ENCODE results near the gene TSR3.

The TSR3 gene

GRCh38 chr16:1346422-1347285 is 5.0 kb downstream of the TSR3 start:
- no peak for TF ChIP-seq FOXP2 (optimal IDR thresholded peaks at IDR 0.05; ENCODE audit: borderline replicate concordance, extremely low read depth, extremely low read length, insufficient read depth)
- TF ChIP-seq SIN3A (IDR thresholded peaks at IDR 0.05; ENCODE audit: borderline replicate concordance, insufficient read depth, low read length), result no peak
- TF ChIP-seq POLR2AphosphoS5 (IDR thresholded peaks at IDR 0.05; ENCODE audit: low read depth, low read length), result no peak
- no peak for TF ChIP-seq TAF1 (IDR thresholded peaks at IDR 0.05; ENCODE audit: borderline replicate concordance, insufficient read depth, low read length)
- TF ChIP-seq, protein P1, sequence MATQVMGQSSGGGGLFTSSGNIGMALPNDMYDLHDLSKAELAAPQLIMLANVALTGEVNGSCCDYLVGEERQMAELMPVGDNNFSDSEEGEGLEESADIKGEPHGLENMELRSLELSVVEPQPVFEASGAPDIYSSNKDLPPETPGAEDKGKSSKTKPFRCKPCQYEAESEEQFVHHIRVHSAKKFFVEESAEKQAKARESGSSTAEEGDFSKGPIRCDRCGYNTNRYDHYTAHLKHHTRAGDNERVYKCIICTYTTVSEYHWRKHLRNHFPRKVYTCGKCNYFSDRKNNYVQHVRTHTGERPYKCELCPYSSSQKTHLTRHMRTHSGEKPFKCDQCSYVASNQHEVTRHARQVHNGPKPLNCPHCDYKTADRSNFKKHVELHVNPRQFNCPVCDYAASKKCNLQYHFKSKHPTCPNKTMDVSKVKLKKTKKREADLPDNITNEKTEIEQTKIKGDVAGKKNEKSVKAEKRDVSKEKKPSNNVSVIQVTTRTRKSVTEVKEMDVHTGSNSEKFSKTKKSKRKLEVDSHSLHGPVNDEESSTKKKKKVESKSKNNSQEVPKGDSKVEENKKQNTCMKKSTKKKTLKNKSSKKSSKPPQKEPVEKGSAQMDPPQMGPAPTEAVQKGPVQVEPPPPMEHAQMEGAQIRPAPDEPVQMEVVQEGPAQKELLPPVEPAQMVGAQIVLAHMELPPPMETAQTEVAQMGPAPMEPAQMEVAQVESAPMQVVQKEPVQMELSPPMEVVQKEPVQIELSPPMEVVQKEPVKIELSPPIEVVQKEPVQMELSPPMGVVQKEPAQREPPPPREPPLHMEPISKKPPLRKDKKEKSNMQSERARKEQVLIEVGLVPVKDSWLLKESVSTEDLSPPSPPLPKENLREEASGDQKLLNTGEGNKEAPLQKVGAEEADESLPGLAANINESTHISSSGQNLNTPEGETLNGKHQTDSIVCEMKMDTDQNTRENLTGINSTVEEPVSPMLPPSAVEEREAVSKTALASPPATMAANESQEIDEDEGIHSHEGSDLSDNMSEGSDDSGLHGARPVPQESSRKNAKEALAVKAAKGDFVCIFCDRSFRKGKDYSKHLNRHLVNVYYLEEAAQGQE (IDR thresholded peaks at IDR 0.05; ENCODE audit: insufficient read depth in 1 of 2, low read depth in 2 of 2, low read length in 2 of 2), result no peak

DNA sequence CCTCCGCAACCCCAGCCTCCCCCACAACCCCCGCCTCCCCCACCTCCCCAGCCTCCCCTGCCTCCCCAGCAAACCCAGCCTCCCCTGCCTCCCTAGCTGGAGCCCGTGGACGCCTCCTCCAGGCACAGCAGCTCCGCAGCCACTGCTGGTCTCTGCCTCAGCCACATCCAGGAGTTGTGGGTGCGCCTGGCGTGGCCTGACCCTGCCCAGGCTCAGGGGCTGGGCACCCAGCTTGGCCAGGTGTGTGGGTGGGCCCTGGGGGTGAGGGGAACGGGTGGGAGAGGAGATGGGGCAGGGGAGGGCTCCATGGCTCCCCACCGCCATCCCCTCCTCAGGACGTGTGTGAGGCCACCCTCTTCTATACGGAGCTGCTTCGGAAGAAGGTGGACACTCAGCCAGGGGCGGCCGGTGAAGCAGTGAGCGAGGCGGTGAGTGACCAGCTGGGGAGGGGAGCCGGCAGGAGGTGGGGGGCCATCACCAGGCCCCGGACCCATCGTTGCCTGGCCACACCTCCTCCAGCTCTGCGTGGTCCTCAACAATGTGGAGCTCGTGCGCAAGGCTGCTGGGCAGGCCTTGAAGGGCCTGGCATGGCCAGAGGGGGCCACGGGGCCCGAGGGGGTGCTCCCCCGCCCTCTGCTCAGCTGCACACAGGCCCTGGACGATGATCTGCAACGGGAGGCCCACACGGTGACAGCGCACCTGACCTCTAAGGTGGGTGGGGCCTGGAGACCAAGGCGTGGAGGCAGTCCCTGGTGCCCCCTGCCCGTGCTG is 5.8 kb downstream of the TSR3 start:
- TF ChIP-seq SIN3A (IDR thresholded peaks at IDR 0.05; ENCODE audit: borderline replicate concordance, insufficient read depth, low read length) (no peak), FOXP2 (optimal IDR thresholded peaks at IDR 0.05; ENCODE audit: borderline replicate concordance, extremely low read depth, extremely low read length, insufficient read depth) (no peak), POLR2AphosphoS5 (IDR thresholded peaks at IDR 0.05; ENCODE audit: low read depth, low read length) (no peak), TAF1 (IDR thresholded peaks at IDR 0.05; ENCODE audit: borderline replicate concordance, insufficient read depth, low read length) (no peak)
- TF ChIP-seq, protein P1 (IDR thresholded peaks at IDR 0.05; ENCODE audit: insufficient read depth in 1 of 2, low read depth in 2 of 2, low read length in 2 of 2), result no peak

DNA sequence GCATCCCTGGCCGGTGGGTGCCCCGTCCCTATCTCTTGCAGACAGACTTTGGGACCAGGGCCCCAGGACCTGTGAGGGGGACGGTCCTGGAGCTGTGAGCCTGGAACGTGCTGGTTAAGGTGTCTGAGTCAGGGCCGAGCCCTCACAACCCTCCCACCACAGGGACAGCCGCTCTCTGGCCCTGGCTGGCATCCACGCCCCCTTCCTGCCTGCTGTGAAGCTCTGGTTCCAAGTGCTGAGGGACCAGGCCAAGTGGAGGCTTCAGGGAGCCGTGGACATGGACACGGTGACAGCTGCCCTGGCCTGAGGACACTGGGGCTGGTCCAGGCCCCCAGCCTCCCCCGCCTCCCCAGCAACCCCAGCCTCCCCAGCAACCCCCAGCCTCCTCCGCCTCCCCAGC is 6.6 kb downstream of the TSR3 start:
- TF ChIP-seq POLR2AphosphoS5 (IDR thresholded peaks at IDR 0.05; ENCODE audit: low read depth, low read length) (no peak), SIN3A (IDR thresholded peaks at IDR 0.05; ENCODE audit: borderline replicate concordance, insufficient read depth, low read length) (no peak), TAF1 (IDR thresholded peaks at IDR 0.05; ENCODE audit: borderline replicate concordance, insufficient read depth, low read length) (no peak), FOXP2 (optimal IDR thresholded peaks at IDR 0.05; ENCODE audit: borderline replicate concordance, extremely low read depth, extremely low read length, insufficient read depth) (no peak)
- TF ChIP-seq, protein P1 (IDR thresholded peaks at IDR 0.05; ENCODE audit: insufficient read depth in 1 of 2, low read depth in 2 of 2, low read length in 2 of 2), result no peak

DNA sequence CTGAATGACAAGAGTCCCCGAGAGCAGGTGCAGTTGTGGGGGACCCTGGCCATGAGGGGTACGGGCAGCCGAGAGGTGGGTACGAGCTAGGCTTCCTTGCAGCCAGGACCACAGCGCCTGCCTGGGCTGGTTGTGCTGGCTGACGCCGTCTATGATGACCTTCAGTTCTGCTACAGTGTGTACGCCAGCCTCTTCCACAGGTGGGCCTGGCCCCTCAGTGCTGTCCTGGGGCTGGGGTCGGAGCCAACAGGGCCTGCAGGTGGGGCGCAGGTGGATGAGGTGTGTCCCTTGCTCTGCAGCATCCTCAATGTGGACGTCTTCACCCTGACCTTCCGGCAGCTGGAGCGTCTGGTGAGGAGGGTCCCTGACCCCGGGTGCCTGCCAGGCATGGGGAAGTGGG is 7.2 kb downstream of the TSR3 start:
- TF ChIP-seq SIN3A (IDR thresholded peaks at IDR 0.05; ENCODE audit: borderline replicate concordance, insufficient read depth, low read length), result no peak
- TF ChIP-seq, protein P1 (IDR thresholded peaks at IDR 0.05; ENCODE audit: insufficient read depth in 1 of 2, low read depth in 2 of 2, low read length in 2 of 2), result no peak
- TF ChIP-seq POLR2AphosphoS5 (IDR thresholded peaks at IDR 0.05; ENCODE audit: low read depth, low read length), result no peak
- no peak for TF ChIP-seq FOXP2 (optimal IDR thresholded peaks at IDR 0.05; ENCODE audit: borderline replicate concordance, extremely low read depth, extremely low read length, insufficient read depth)
- TF ChIP-seq TAF1 (IDR thresholded peaks at IDR 0.05; ENCODE audit: borderline replicate concordance, insufficient read depth, low read length), result no peak
